Keratinocyte (primary cell): ENCODE results near the gene ALOXE3. TPM values are rescaled to one million over a fixed set of nuclear protein-coding genes. Genes with fewer than 3 reads are reported as not detected.

ENCODE experiments used
- DNase-seq: peaks from one replicate; pipeline ENCODE4 v3.0.0-alpha.2; 2011; ENCODE audit warnings: low read depth, missing footprints, low spot score
- FAIRE-seq: peaks from 2 replicates; lab custom pipeline; 2011; peaks lifted over from hg19 to GRCh38; lab: Jason Lieb, UNC
- H2AFZ ChIP-seq: 2 replicates; pipeline ENCODE4 v1.6.0; 2012; ENCODE audit warnings: low read length, control low read depth, inconsistent platforms; ENCODE audit not compliant: control insufficient read depth
- H3K27ac ChIP-seq: 2 replicates; pipeline ENCODE4 v1.5.1; 2011; ENCODE audit warnings: low read length; ENCODE audit not compliant: control insufficient read depth, insufficient read depth
- H3K27me3 ChIP-seq: 3 replicates; pipeline ENCODE4 v1.6.0; 2011; ENCODE audit warnings: low read length; ENCODE audit not compliant: control insufficient read depth, insufficient read depth; ENCODE audit errors: extremely low read depth
- H3K36me3 ChIP-seq, 2 experiments: 2 replicates in 1 of 2; 3 replicates in 1 of 2; pipeline ENCODE4 v1.5.1; 2011; ENCODE audit warnings: low read length in 2 of 2, mild to moderate bottlenecking in 1 of 2; ENCODE audit not compliant: control insufficient read depth in 2 of 2, insufficient read depth in 2 of 2; ENCODE audit errors: extremely low read depth in 1 of 2
- H3K4me1 ChIP-seq: 3 replicates; pipeline ENCODE4 v1.5.1; 2011; ENCODE audit warnings: low read length; ENCODE audit not compliant: control insufficient read depth, insufficient read depth; ENCODE audit errors: extremely low read depth
- H3K4me2 ChIP-seq: 3 replicates; pipeline ENCODE4 v1.6.0; 2011; ENCODE audit warnings: low read depth, low read length; ENCODE audit not compliant: control insufficient read depth, insufficient read depth; ENCODE audit errors: extremely low read depth
- H3K4me3 ChIP-seq, 3 experiments: fragments of 200-600 bp in 1 of 3; sonication (generic) in 1 of 3; 2 replicates in 2 of 3; 3 replicates in 1 of 3; pipeline ENCODE4 v1.5.1; 2011 to 2016; ENCODE audit warnings: low read length in 3 of 3, mild to moderate bottlenecking in 3 of 3, control low read depth in 2 of 3, inconsistent platforms in 1 of 3, low read depth in 1 of 3, mixed read lengths in 1 of 3, mixed run types in 1 of 3, moderate library complexity in 1 of 3; ENCODE audit not compliant: control insufficient read depth in 2 of 3, insufficient read depth in 2 of 3; ENCODE audit errors: extremely low read depth in 1 of 3
- H3K79me2 ChIP-seq: 2 replicates; pipeline ENCODE4 v1.6.0; 2012; ENCODE audit warnings: low read length; ENCODE audit not compliant: control insufficient read depth, insufficient read depth
- H3K9ac ChIP-seq: 3 replicates; pipeline ENCODE4 v1.6.0; 2011; ENCODE audit warnings: low read length; ENCODE audit not compliant: control insufficient read depth, insufficient read depth; ENCODE audit errors: extremely low read depth
- H3K9me1 ChIP-seq: 3 replicates; pipeline ENCODE4 v1.6.0; 2011; ENCODE audit warnings: low read length; ENCODE audit not compliant: control insufficient read depth, insufficient read depth; ENCODE audit errors: extremely low read depth
- H3K9me3 ChIP-seq: 2 replicates; pipeline ENCODE4 v1.5.1; 2012; ENCODE audit warnings: low read depth, low read length; ENCODE audit not compliant: control insufficient read depth
- H4K20me1 ChIP-seq: 3 replicates; pipeline ENCODE4 v1.6.0; 2011; ENCODE audit warnings: low read length; ENCODE audit not compliant: control insufficient read depth, insufficient read depth; ENCODE audit errors: extremely low read depth
- EZH2 ChIP-seq: IDR thresholded peaks from one replicate; pipeline ENCODE4 v1.6.1; 2012; ENCODE audit warnings: inconsistent platforms, mild to moderate bottlenecking, low read length, moderate library complexity
- dilution Hi-C: fragments of 300-500 bp; cut with MboI; formaldehyde crosslinking; loops from one replicate; pipeline ENCODE4 v1.7.0; 2020; ENCODE audit warnings: low sequenced_read_pairs; ENCODE audit not compliant: extremely low pct_ligation_motif_present
- polyA minus RNA-seq, 3 experiments: library from RNA; depleted of rRNA, polyadenylated mRNA; stranded (reverse); fragments of >200 nt; gene quantifications; 1 replicate in 1 of 3; 2 replicates in 1 of 3; 3 replicates in 1 of 3; pipeline ENCODE4 v1.2.3, GENCODE V29; 2011
- polyA plus RNA-seq, 5 experiments: library from polyadenylated mRNA; depleted of rRNA in 3 of 5; stranded (reverse) in 3 of 5; stranded (forward) in 1 of 5; unstranded in 1 of 5; fragments of >200 nt; gene quantifications; 1 replicate in 1 of 5; 2 replicates in 3 of 5; 3 replicates in 1 of 5; pipeline versions ENCODE4 v1.2.1 to v1.2.3, GENCODE V29; 2011 to 2012; ENCODE audit warnings: missing spikeins in 2 of 5, low read depth in 1 of 5, low replicate concordance in 1 of 5
- TF ChIP-seq, protein P1 (sequence below), 3 experiments: IDR thresholded peaks in 1 of 3; conservative IDR thresholded peaks in 1 of 3; optimal IDR thresholded peaks in 1 of 3; 2 replicates in 2 of 3; 3 replicates in 1 of 3; pipeline versions ENCODE3 to v1.5.1; 2011; ENCODE audit warnings: low read length in 3 of 3, mild to moderate bottlenecking in 3 of 3, moderate library complexity in 2 of 3, control low read depth in 1 of 3, inconsistent platforms in 1 of 3; ENCODE audit not compliant: insufficient read depth in 2 of 3; ENCODE audit errors: extremely low read depth in 1 of 3

Gene ALOXE3
- polyA plus RNA-seq (2.0 to 4.6 TPM (median 2.7 TPM) in 3 replicates), polyA minus RNA-seq (2.1 to 5.5 TPM (median 2.3 TPM) in 3 replicates)
- 19.2 TPM for polyA plus RNA-seq (2011; ENCODE audit: low read depth)
- 2.9 and 3.2 TPM in 2 replicates for polyA plus RNA-seq (2011; cell fraction: cytosol; rRNA removed)
- 7.7 and 9.8 TPM in 2 replicates for polyA plus RNA-seq (2011; cell fraction: nucleus; rRNA removed)
- polyA plus RNA-seq (2012; ENCODE audit: low replicate concordance), result 4.2 and 50.4 TPM in 2 replicates
- 1.2 TPM for polyA minus RNA-seq (2011; cell fraction: cytosol; rRNA and poly(A)+ RNA removed)
- 2.6 and 2.9 TPM in 2 replicates for polyA minus RNA-seq (2011; cell fraction: nucleus; rRNA and poly(A)+ RNA removed)

DNA sequence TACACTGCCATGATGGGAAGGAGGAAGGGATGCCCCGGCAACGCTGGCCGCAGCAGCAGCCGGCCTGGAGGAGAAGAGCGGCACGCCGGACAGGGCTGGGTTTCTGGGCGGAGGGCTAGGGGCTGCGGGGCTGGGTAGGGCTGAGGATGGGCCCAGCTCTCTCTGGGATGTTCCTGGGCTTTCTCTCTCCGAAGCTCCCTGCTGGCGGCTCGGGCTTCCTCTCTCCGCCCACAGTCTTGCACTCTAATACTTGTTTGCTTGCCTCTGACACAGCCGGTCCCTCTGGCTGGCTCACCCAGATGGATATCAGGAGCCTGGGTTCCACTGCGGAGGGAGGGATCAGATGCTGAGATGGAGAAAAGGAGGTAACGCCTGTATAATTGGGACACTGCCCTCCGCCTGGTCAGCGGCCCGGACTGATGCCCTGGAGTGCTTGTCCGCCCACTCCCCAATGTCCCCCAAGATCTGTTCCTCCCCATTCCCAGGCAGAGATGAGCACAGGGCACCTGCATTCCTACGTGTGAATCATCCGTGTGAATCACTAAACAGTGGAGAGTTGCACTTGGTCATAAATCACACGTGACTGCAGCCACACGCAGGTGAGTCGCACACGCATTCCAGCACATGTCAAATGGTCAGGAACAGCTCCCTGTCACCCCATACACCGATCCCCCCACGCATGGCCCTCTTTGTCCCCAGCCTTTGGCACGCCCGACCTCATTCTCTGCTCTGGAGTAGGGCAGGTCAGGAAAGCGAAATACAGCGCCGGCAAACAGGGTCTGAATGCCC, at the start of gene ALOXE3:
ALOXE3 (minus strand) TSS at position 535 of the 789 bp plus-strand sequence; CDS start at position 11, 524 bp downstream.
- H4K20me1 ChIP-seq, result peaks cover 2% of the 10 kb centered on the region
- peak within 1 kb of the TSS; percentile 39 to 84 (median 76) for H3K4me3 ChIP-seq
- peaks cover 6% of the 10 kb centered on the region for H3K27me3 ChIP-seq
- H3K4me1 ChIP-seq, result peaks cover 27% of the 10 kb centered on the region
- peak within 1 kb of the TSS; percentile 96 for H3K9ac ChIP-seq
- H3K9me1 ChIP-seq, result no peaks in the 10 kb centered on the region
- H3K4me2 ChIP-seq, result peak within 1 kb of the TSS; percentile 98
- H3K79me2 ChIP-seq, result no peaks in the 10 kb centered on the region
- H3K9me3 ChIP-seq, result no peaks in the 10 kb centered on the region
- DNase-seq, result peak; percentile 92
- peak within 1 kb of the TSS; percentile 99 for H3K27ac ChIP-seq
- H3K36me3 ChIP-seq, result no peaks in the 10 kb centered on the region
- FAIRE-seq, result peak; percentile 97
- peak within 1 kb of the TSS; percentile 90 for H2AFZ ChIP-seq
- dilution Hi-C loops, result no loop called here
- TF ChIP-seq, protein P1, sequence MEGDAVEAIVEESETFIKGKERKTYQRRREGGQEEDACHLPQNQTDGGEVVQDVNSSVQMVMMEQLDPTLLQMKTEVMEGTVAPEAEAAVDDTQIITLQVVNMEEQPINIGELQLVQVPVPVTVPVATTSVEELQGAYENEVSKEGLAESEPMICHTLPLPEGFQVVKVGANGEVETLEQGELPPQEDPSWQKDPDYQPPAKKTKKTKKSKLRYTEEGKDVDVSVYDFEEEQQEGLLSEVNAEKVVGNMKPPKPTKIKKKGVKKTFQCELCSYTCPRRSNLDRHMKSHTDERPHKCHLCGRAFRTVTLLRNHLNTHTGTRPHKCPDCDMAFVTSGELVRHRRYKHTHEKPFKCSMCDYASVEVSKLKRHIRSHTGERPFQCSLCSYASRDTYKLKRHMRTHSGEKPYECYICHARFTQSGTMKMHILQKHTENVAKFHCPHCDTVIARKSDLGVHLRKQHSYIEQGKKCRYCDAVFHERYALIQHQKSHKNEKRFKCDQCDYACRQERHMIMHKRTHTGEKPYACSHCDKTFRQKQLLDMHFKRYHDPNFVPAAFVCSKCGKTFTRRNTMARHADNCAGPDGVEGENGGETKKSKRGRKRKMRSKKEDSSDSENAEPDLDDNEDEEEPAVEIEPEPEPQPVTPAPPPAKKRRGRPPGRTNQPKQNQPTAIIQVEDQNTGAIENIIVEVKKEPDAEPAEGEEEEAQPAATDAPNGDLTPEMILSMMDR (optimal IDR thresholded peaks at IDR 0.05 in 1 of 3, IDR thresholded peaks at IDR 0.05 in 1 of 3, conservative IDR thresholded peaks at IDR 0.05 in 1 of 3; ENCODE audit: extremely low read depth in 1 of 3, insufficient read depth in 2 of 3, low read length in 3 of 3), result no peak
- TF ChIP-seq EZH2, result no peak

DNA sequence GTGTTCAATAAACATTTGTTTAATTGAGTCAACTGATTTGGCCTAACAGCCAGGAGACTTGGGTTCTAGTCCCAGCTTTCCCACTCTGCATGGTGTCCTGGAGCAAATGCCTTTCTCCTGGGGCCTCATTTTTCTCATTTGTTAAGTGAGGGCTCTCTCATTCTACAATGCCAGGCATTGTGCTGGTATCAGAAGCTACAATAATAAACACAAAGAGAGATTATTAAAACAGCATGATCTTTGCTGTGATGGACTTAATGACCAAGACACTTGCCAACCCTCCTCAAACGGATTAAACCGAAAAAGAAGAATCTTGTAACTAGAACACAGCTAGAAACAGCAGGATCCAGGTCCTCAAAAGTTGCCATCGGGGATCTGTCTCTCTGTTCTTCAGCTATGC, 49.2 kb upstream of the ALOXE3 start:
- DNase-seq (no peak), FAIRE-seq (no peak)
- Histone ChIP-seq H3K4me1 (peaks cover 27% of the 10 kb centered on the region), H3K9ac (no peak overlapping the region), H3K27me3 (no peaks in the 10 kb centered on the region), H3K27ac (no peak overlapping the region), H3K9me3 (no peaks in the 10 kb centered on the region), H3K4me3 (no peak overlapping the region), H3K79me2 (peaks cover under 1% of the 10 kb centered on the region), H3K36me3 (no peaks in the 10 kb centered on the region), H3K4me2 (no peak overlapping the region), H4K20me1 (no peaks in the 10 kb centered on the region), H3K9me1 (no peaks in the 10 kb centered on the region), H2AFZ (no peak overlapping the region)
- dilution Hi-C loops, result no loop called here
- TF ChIP-seq, protein P1 (optimal IDR thresholded peaks at IDR 0.05 in 1 of 3, IDR thresholded peaks at IDR 0.05 in 1 of 3, conservative IDR thresholded peaks at IDR 0.05 in 1 of 3; ENCODE audit: extremely low read depth in 1 of 3, insufficient read depth in 2 of 3, low read length in 3 of 3), result no peak
- no peak for TF ChIP-seq EZH2
